ENCODE measurements around the gene FUT9. TPM values are rescaled to one million over a fixed set of nuclear protein-coding genes. Genes with fewer than 3 reads are reported as not detected.

FUT9 gene
- total and polyA plus RNA-seq, 2 of the 8 experiments (the other 6 are each of a cell fraction or from before 2014, with no cell fraction given): 0.85 to 4.9 TPM

GRCh38 chr6:96060249-96060648, 44.5 kb downstream of the FUT9 start:
- H3K79me2 ChIP-seq (ENCODE audit: control insufficient read depth in 1 of 2, insufficient read depth in 2 of 2, low read length in 2 of 2): no peaks in the 10 kb centered on the region
- TF ChIP-seq RNF2 (IDR thresholded peaks at IDR 0.05; ENCODE audit: borderline replicate concordance, low read depth, low read length, missing control alignments, poor library complexity, severe bottlenecking) (no peak), ATF3 (IDR thresholded peaks at IDR 0.05; ENCODE audit: insufficient read depth, low read depth, low read length) (no peak), SP4 (IDR thresholded peaks at IDR 0.05; ENCODE audit: low read length) (no peak)
- no peak overlapping the region for H4K5ac ChIP-seq (ENCODE audit: insufficient read length, low read depth, low read length)
- H3K79me1 ChIP-seq (ENCODE audit: low read depth, low read length): no peaks in the 10 kb centered on the region
- no peak overlapping the region for H3K56ac ChIP-seq (replicated peaks; ENCODE audit: insufficient read length, low read depth, low read length)
- no peak overlapping the region for H2BK20ac ChIP-seq (ENCODE audit: low read length)
- H2AK5ac ChIP-seq (ENCODE audit: low read depth, low read length): no peak overlapping the region
- no peak for DNase-seq (ENCODE audit: low read depth in 1 of 2, low spot score in 2 of 2)
- no peak overlapping the region for H3K4me3 ChIP-seq (ENCODE audit: extremely low read depth in 1 of 4, insufficient read depth in 2 of 4, low read depth in 3 of 4, low read length in 4 of 4)
- H2BK15ac ChIP-seq (ENCODE audit: low read length): no peak overlapping the region
- no peaks in the 10 kb centered on the region for H4K20me1 ChIP-seq (replicated peaks in 1 of 2; ENCODE audit: control insufficient read depth in 1 of 2, insufficient read depth in 2 of 2, low read length in 2 of 2)
- POLR2A ChIA-PET (ENCODE audit: partially characterized antibody): no interaction called here
- no peak overlapping the region for H3K18ac ChIP-seq (ENCODE audit: extremely low read depth, low read length)
- FAIRE-seq: no peak
- no peak overlapping the region for H3K4me2 ChIP-seq (ENCODE audit: insufficient read depth in 1 of 2, low read depth in 2 of 2, low read length in 2 of 2)
- no peaks in the 10 kb centered on the region for H3K36me3 ChIP-seq (ENCODE audit: control insufficient read depth in 2 of 4, insufficient read depth in 4 of 4, low read length in 3 of 4)
- no peak overlapping the region for H3K9ac ChIP-seq (replicated peaks in 1 of 4; ENCODE audit: extremely low read depth in 1 of 4, low read depth in 3 of 4, low read length in 3 of 4)
- H4K91ac ChIP-seq (replicated peaks; ENCODE audit: insufficient read length, low read length): no peak overlapping the region
- no peaks in the 10 kb centered on the region for H3K23me2 ChIP-seq (ENCODE audit: low read depth, low read length)
- no peak overlapping the region for H3K4ac ChIP-seq (replicated peaks; ENCODE audit: insufficient read length, low read depth, low read length)
- H2BK12ac ChIP-seq (ENCODE audit: low read depth, low read length): no peak overlapping the region
- H2BK120ac ChIP-seq (replicated peaks; ENCODE audit: low read depth, low read length): no peak overlapping the region
- CTCF ChIA-PET (ENCODE audit: partially characterized antibody): no interaction called here
- H2AFZ ChIP-seq (ENCODE audit: low read length): no peak overlapping the region
- H3K14ac ChIP-seq (ENCODE audit: insufficient read length): no peak overlapping the region
- H2BK5ac ChIP-seq (ENCODE audit: low read depth, low read length): no peak overlapping the region
- no peaks in the 10 kb centered on the region for H3K4me1 ChIP-seq (replicated peaks in 1 of 4; ENCODE audit: control insufficient read depth in 3 of 4, insufficient read depth in 4 of 4, low read length in 3 of 4)
- no peaks in the 10 kb centered on the region for H3K27me3 ChIP-seq (replicated peaks in 1 of 4; ENCODE audit: control insufficient read depth in 3 of 4, extremely low read depth in 1 of 4, insufficient read depth in 3 of 4, low read length in 3 of 4)
- H3K27ac ChIP-seq (ENCODE audit: low read depth, low read length): no peak overlapping the region
- H3K23ac ChIP-seq (ENCODE audit: insufficient read length): no peak overlapping the region
- H3K9me3 ChIP-seq (ENCODE audit: insufficient read depth in 2 of 2, low read depth in 1 of 2, low read length in 1 of 2): no peaks in the 10 kb centered on the region
- 86% methylated on average over 1 of the region's 2 CpGs; no CpG with 5 or more reads in 1 of the 2 experiments for WGBS, 2 experiments (ENCODE audit: extremely low coverage in 1 of 2, insufficient coverage in 1 of 2, insufficient read length in 1 of 2, insufficient replicate concordance in 2 of 2, low coverage in 1 of 2, low lambda C conversion rate in 2 of 2, missing lambda C conversion rate in 1 of 2)
- H4K8ac ChIP-seq (ENCODE audit: extremely low read depth, insufficient read depth, low read length): no peak overlapping the region
